ENCODE data around the gene MGLL.

DNA sequence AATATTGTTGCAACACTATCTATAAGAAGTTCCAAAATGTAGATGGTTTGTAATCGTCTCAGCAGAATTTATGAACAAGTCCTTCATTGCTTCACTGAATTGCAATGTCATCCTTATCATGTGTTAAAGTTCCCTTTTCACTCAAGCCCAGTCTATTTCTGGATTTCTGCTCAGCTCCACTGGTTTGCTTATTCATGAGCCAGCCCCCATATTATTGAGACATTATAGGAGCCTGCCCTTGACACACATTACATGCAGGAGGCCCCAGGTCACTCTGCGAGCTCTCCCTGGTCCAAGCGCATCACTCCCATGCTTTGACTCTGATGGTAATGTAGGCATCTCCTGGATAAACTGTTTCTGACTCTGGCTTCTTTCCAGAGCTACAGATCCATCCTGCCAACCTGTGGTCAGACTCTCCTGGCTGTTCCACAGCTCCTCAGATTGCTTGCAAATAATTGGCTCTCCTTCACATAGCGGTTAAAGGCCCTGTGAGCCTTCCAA, 92.7 kb downstream of the MGLL start:
- TF ChIP-seq, protein P1, sequence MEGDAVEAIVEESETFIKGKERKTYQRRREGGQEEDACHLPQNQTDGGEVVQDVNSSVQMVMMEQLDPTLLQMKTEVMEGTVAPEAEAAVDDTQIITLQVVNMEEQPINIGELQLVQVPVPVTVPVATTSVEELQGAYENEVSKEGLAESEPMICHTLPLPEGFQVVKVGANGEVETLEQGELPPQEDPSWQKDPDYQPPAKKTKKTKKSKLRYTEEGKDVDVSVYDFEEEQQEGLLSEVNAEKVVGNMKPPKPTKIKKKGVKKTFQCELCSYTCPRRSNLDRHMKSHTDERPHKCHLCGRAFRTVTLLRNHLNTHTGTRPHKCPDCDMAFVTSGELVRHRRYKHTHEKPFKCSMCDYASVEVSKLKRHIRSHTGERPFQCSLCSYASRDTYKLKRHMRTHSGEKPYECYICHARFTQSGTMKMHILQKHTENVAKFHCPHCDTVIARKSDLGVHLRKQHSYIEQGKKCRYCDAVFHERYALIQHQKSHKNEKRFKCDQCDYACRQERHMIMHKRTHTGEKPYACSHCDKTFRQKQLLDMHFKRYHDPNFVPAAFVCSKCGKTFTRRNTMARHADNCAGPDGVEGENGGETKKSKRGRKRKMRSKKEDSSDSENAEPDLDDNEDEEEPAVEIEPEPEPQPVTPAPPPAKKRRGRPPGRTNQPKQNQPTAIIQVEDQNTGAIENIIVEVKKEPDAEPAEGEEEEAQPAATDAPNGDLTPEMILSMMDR (IDR thresholded peaks at IDR 0.05): no peak
- TF ChIP-seq POLR2A (IDR thresholded peaks at IDR 0.05): no peak

Measured in esophagus squamous epithelium (tissue), 4 donors.